ENCODE data around the gene ARHGEF39.

Gene ARHGEF39

GRCh38 chr9:35664531-35665470 lies at the start of gene ARHGEF39:
ARHGEF39 (minus strand) TSS chr9:35665195; CDS start chr9:35665169, 26 bp downstream.
- DNase-seq (ENCODE audit: low read depth in 2 of 2) = no peak

GRCh38 chr9:35714123-35714522 lies 49.1 kb upstream of the ARHGEF39 start:
- no peak for DNase-seq (ENCODE audit: low read depth in 2 of 2)

GRCh38 chr9:35713578-35713977 lies 48.6 kb upstream of the ARHGEF39 start:
- DNase-seq (ENCODE audit: low read depth in 2 of 2) = no peak

GRCh38 chr9:35712762-35713400 lies 47.9 kb upstream of the ARHGEF39 start:
- no peak for DNase-seq (ENCODE audit: low read depth in 2 of 2)

GRCh38 chr9:35711501-35712428 lies 46.8 kb upstream of the ARHGEF39 start:
- no peak for DNase-seq (ENCODE audit: low read depth in 2 of 2)

GRCh38 chr9:35710818-35711500 lies 46.0 kb upstream of the ARHGEF39 start:
- no peak for DNase-seq (ENCODE audit: low read depth in 2 of 2)

GRCh38 chr9:35708146-35708545 lies 43.2 kb upstream of the ARHGEF39 start:
- DNase-seq (ENCODE audit: low read depth in 2 of 2) = no peak

- DNase-seq (ENCODE audit: low read depth in 2 of 2) = no peak
Measured at GRCh38 chr9:35706951-35707350, 42.0 kb upstream of the ARHGEF39 start.

- DNase-seq (ENCODE audit: low read depth in 2 of 2) = no peak
Measured at GRCh38 chr9:35705836-35706430, 40.9 kb upstream of the ARHGEF39 start.

GRCh38 chr9:35705372-35705771 lies 40.4 kb upstream of the ARHGEF39 start:
- no peak for DNase-seq (ENCODE audit: low read depth in 2 of 2)

GRCh38 chr9:35703906-35704672 lies 39.1 kb upstream of the ARHGEF39 start:
- no peak for DNase-seq (ENCODE audit: low read depth in 2 of 2)

- DNase-seq (ENCODE audit: low read depth in 2 of 2) = no peak
Measured at GRCh38 chr9:35702696-35703095, 37.7 kb upstream of the ARHGEF39 start.

- DNase-seq (ENCODE audit: low read depth in 2 of 2) = no peak
Measured at GRCh38 chr9:35700942-35701341, 35.9 kb upstream of the ARHGEF39 start.

- DNase-seq (ENCODE audit: low read depth in 2 of 2) = no peak
Measured at GRCh38 chr9:35700031-35700430, 35.0 kb upstream of the ARHGEF39 start.

- no peak for DNase-seq (ENCODE audit: low read depth in 2 of 2)
Measured at GRCh38 chr9:35698231-35698630, 33.2 kb upstream of the ARHGEF39 start.

- DNase-seq (ENCODE audit: low read depth in 2 of 2) = no peak
Measured at GRCh38 chr9:35697486-35697885, 32.5 kb upstream of the ARHGEF39 start.

- no peak for DNase-seq (ENCODE audit: low read depth in 2 of 2)
Measured at GRCh38 chr9:35696520-35697215, 31.7 kb upstream of the ARHGEF39 start.

- DNase-seq (ENCODE audit: low read depth in 2 of 2) = no peak
Measured at GRCh38 chr9:35695943-35696401, 31.0 kb upstream of the ARHGEF39 start.

GRCh38 chr9:35691757-35692301 lies 26.8 kb upstream of the ARHGEF39 start:
- DNase-seq (ENCODE audit: low read depth in 2 of 2) = no peak

Data from fibroblast of skin of left quadriceps (primary cell).